HepG2 (cell line): ENCODE data around the gene TSPAN9. TPM values are rescaled to one million over a fixed set of nuclear protein-coding genes. Genes with fewer than 3 reads are reported as not detected.

Experiments
- ATAC-seq: fragments of 200-7000 bp; cut with Tn5 transposase; 3 replicates; pipeline ENCODE4 v1.9.1; 2020; ENCODE audit warnings: mild to moderate bottlenecking, moderate library complexity
- BruUV-seq: library from RNA; stranded (reverse); fragments of 400-500 nt; replicated peaks from 2 replicates; lab custom pipeline; 2021; lab: Mats Ljungman, UMichigan
- CTCF ChIA-PET: fragments of 300-600 bp; formaldehyde crosslinking; extraction: SDS; loops from one replicate; lab custom pipeline; 2021; ENCODE audit warnings: low total read pairs, inconsistent platforms, low intra/inter-chr PET ratio; lab: Yijun Ruan, JAX
- POLR2A ChIA-PET: fragments of 350-600 bp; sonication (Branson Sonifier 250); formaldehyde crosslinking; loops from one replicate; lab custom pipeline; 2020; ENCODE audit warnings: antibody characterized with exemption, inconsistent platforms; lab: Yijun Ruan, JAX
- DNase-seq: peaks from one replicate; pipeline ENCODE4 v3.0.0-alpha.2; 2015; ENCODE audit warnings: low spot score
- FAIRE-seq: peaks from 3 replicates; lab custom pipeline; 2011; peaks lifted over from hg19 to GRCh38; lab: Jason Lieb, UNC
- H2AFZ ChIP-seq: one replicate; pipeline ENCODE4 v1.6.1; 2011; ENCODE audit warnings: low read length, inconsistent platforms
- H3K27ac ChIP-seq: fragments of 300-600 bp; 3 replicates; pipeline ENCODE4 v1.8.0; 2011; ENCODE audit warnings: mixed run types, mild to moderate bottlenecking, mixed read lengths, low read length, inconsistent platforms; ENCODE audit not compliant: insufficient read depth; ENCODE audit errors: extremely low read length
- H3K27me3 ChIP-seq, 2 experiments: fragments of 200-600 bp in 1 of 2; 2 replicates in 1 of 2; 3 replicates in 1 of 2; pipeline versions ENCODE4 v1.6.0 to v1.8.0; 2011; ENCODE audit warnings: low read length in 2 of 2, mild to moderate bottlenecking in 2 of 2, moderate library complexity in 2 of 2, inconsistent platforms in 1 of 2; ENCODE audit not compliant: insufficient read depth in 2 of 2, control insufficient read depth in 1 of 2
- H3K36me3 ChIP-seq, 2 experiments: fragments of 200-600 bp in 1 of 2; replicated peaks in 1 of 2; 2 replicates in 1 of 2; 3 replicates in 1 of 2; pipeline versions ENCODE4 v1.5.1 to v1.8.0; 2011; ENCODE audit warnings: low read length in 2 of 2, inconsistent platforms in 1 of 2; ENCODE audit not compliant: insufficient read depth in 2 of 2, control insufficient read depth in 1 of 2
- H3K4me1 ChIP-seq: 2 replicates; pipeline ENCODE4 v1.5.1; 2012; ENCODE audit warnings: low read length, inconsistent platforms; ENCODE audit not compliant: insufficient read depth
- H3K4me2 ChIP-seq: 2 replicates; pipeline ENCODE4 v1.6.0; 2011; ENCODE audit warnings: low read depth, low read length, inconsistent platforms
- H3K4me3 ChIP-seq, 3 experiments: fragments of 200-600 bp in 1 of 3; sonication (generic), shearing (Covaris generic) in 1 of 3; replicated peaks in 1 of 3; 2 replicates each; pipeline ENCODE4 v1.5.1; 2011 to 2016; ENCODE audit warnings: low read length in 3 of 3, inconsistent platforms in 2 of 3, low read depth in 2 of 3, mild to moderate bottlenecking in 2 of 3, control low read depth in 1 of 3, mixed read lengths in 1 of 3; ENCODE audit not compliant: insufficient read depth in 1 of 3
- H3K79me2 ChIP-seq: one replicate; pipeline ENCODE4 v1.6.1; 2011; ENCODE audit warnings: low read length, inconsistent platforms; ENCODE audit not compliant: insufficient read depth
- H3K9ac ChIP-seq: 2 replicates; pipeline ENCODE4 v1.6.0; 2011; ENCODE audit warnings: mild to moderate bottlenecking, low read depth, low read length, inconsistent platforms; ENCODE audit not compliant: insufficient read depth
- H3K9me3 ChIP-seq: 2 replicates; pipeline ENCODE4 v1.5.1; 2012; ENCODE audit warnings: mild to moderate bottlenecking, low read length
- H4K20me1 ChIP-seq: 2 replicates; pipeline ENCODE4 v1.6.0; 2011; ENCODE audit warnings: inconsistent platforms, mild to moderate bottlenecking, low read length, moderate library complexity; ENCODE audit not compliant: insufficient read depth
- ETV5 ChIP-seq: IDR thresholded peaks from 2 replicates; pipeline ENCODE4 v1.6.1; 2018; ENCODE audit warnings: missing biosample characterization, missing genetic modification reagents, inconsistent platforms, borderline replicate concordance
- PCBP1 ChIP-seq: fragments of 200-400 bp; formaldehyde crosslinking; IDR thresholded peaks from 2 replicates; pipeline ENCODE4 v1.6.1; 2017; ENCODE audit warnings: mild to moderate bottlenecking, low read depth, low read length, borderline replicate concordance
- PHB2 ChIP-seq: fragments of 450-650 bp; IDR thresholded peaks from 2 replicates; pipeline ENCODE4 v1.6.1; 2018; ENCODE audit not compliant: partially characterized antibody
- WGBS: methylation state at CpG from one replicate; pipeline ENCODE4 v1.1.6; 2017; ENCODE audit warnings: low lambda C conversion rate; 5-methylcytosine and 5-hydroxymethylcytosine counted together
- in situ Hi-C: cut with HindIII; loops from 2 replicates; pipeline ENCODE4 v1.10.0; 2017; ENCODE audit warnings: low pct_unique_long_range_greater_than_20kb; ENCODE audit not compliant: extremely low pct_ligation_motif_present
- intact Hi-C: fragments of 100-400 bp; cut with micrococcal nuclease; formaldehyde crosslinking; loops from one replicate; pipeline ENCODE4 v1.10.0; 2022; ENCODE audit not compliant: unreplicated experiment
- polyA plus RNA-seq, 8 experiments: library from polyadenylated mRNA; depleted of rRNA in 3 of 8; stranded (reverse) in 7 of 8; unstranded in 1 of 8; fragments of >200 nt; fragmentation: Illumina TruSeq in 4 of 8; extraction: Trizol in 4 of 8; gene quantifications; 2 replicates each; pipeline versions ENCODE4 v1.2.1 to v1.2.3, GENCODE V29; 2011 to 2016; ENCODE audit warnings: low read depth in 4 of 8, missing spikeins in 1 of 8, mixed read lengths in 1 of 8; ENCODE audit not compliant: insufficient read depth in 1 of 8
- total RNA-seq, 5 experiments: library from RNA; depleted of rRNA; stranded (reverse); fragments of >200 nt; fragmentation: Illumina TruSeq; extraction: Trizol; gene quantifications; 2 replicates each; pipeline ENCODE4 v1.2.3, GENCODE V29; 2016; ENCODE audit warnings: low read depth in 1 of 5
- TF ChIP-seq, protein P1 (sequence below): sonication (generic); formaldehyde crosslinking; IDR thresholded peaks from 2 replicates; pipeline ENCODE4 v1.5.0; 2020; ENCODE audit warnings: mild to moderate bottlenecking, missing genetic modification reagents

The TSPAN9 gene
- total and polyA plus RNA-seq, 2 of the 13 experiments (the other 11 are each of a cell fraction or from before 2014, with no cell fraction given): 18.1 to 42.3 TPM

DNA sequence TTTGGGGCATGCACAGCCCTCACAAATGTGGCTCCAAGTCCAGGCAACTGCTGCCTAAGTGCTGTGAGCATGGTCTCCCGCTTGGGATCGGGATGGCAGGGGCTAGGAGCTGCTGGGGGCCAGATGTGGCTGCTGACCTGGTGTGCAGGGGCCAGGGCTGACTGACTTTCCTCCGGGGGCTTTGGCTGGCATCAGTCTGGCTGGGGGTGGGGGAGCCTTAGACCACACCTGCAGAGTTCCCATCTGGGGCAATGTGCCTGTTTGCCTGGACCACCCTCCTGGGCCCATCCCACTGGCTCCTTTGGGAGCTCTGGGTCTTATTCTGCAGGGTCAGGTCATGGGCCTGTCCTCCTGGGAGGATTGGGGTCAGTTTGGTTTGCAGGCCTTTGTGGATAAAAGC, 90.5 kb downstream of the TSPAN9 start:
- no peaks in the 10 kb centered on the region; a peak in 2 of 5 replicates for H3K36me3 ChIP-seq
- H4K20me1 ChIP-seq: no peaks in the 10 kb centered on the region
- ChIA-PET CTCF (no interaction called here), POLR2A (no interaction called here)
- ATAC-seq (no peak), FAIRE-seq (no peak), DNase-seq (no peak)
- WGBS: 100% methylated on average over 2 of the region's 3 CpGs
- H3K4me1 ChIP-seq: peaks cover 34% of the 10 kb centered on the region
- in situ Hi-C loops: no loop called here
- H3K4me3 ChIP-seq: no peak overlapping the region
- TF ChIP-seq, protein P1, sequence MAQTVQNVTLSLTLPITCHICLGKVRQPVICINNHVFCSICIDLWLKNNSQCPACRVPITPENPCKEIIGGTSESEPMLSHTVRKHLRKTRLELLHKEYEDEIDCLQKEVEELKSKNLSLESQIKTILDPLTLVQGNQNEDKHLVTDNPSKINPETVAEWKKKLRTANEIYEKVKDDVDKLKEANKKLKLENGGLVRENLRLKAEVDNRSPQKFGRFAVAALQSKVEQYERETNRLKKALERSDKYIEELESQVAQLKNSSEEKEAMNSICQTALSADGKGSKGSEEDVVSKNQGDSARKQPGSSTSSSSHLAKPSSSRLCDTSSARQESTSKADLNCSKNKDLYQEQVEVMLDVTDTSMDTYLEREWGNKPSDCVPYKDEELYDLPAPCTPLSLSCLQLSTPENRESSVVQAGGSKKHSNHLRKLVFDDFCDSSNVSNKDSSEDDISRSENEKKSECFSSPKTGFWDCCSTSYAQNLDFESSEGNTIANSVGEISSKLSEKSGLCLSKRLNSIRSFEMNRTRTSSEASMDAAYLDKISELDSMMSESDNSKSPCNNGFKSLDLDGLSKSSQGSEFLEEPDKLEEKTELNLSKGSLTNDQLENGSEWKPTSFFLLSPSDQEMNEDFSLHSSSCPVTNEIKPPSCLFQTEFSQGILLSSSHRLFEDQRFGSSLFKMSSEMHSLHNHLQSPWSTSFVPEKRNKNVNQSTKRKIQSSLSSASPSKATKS (CRISPR knock-in tag): no peak
- TF ChIP-seq PHB2 (no peak), ETV5 (CRISPR knock-in tag) (no peak), PCBP1 (no peak)
- no peak overlapping the region for H2AFZ ChIP-seq
- H3K79me2 ChIP-seq: peaks cover 2% of the 10 kb centered on the region
- intact Hi-C loops: no loop called here
- no peaks in the 10 kb centered on the region for H3K9me3 ChIP-seq
- H3K9ac ChIP-seq: no peak overlapping the region
- H3K27me3 ChIP-seq: no peaks in the 10 kb centered on the region
- no TSS peak for BruUV-seq
- H3K4me2 ChIP-seq: no peak overlapping the region
- H3K27ac ChIP-seq: no peak overlapping the region
